Activated naive CD4-positive, alpha-beta T cell treated with anti-CD3 and anti-CD28 coated beads, Interleukin-2, amount 10 ng/mL, durations not matched to agents 7 days and 5 days (primary cell): ENCODE measurements around the gene CFAP58.

Source experiments
- CTCF ChIA-PET: fragments of 350-600 bp; sonication (Branson Sonifier 250); formaldehyde crosslinking; loops from one replicate; lab custom pipeline; 2021; ENCODE audit warnings: antibody characterized with exemption; lab: Charles Lee
- DNase-seq: peaks from one replicate; pipeline ENCODE4 v3.0.0-alpha.2; 2020
- H3K27ac Mint-ChIP-seq: one replicate; pipeline ENCODE4 v1.8.0; 2021; ENCODE audit warnings: mild to moderate bottlenecking, moderate library complexity, mixed read lengths
- H3K27me3 Mint-ChIP-seq: one replicate; pipeline ENCODE4 v1.8.0; 2021; ENCODE audit warnings: mild to moderate bottlenecking, mixed read lengths
- H3K36me3 Mint-ChIP-seq: one replicate; pipeline ENCODE4 v1.8.0; 2021; ENCODE audit warnings: mixed read lengths
- H3K4me1 Mint-ChIP-seq: one replicate; pipeline ENCODE4 v1.8.0; 2021; ENCODE audit warnings: mixed read lengths
- H3K4me3 Mint-ChIP-seq: one replicate; pipeline ENCODE4 v1.8.0; 2021; ENCODE audit warnings: mild to moderate bottlenecking, moderate library complexity, mixed read lengths
- H3K9me3 Mint-ChIP-seq: one replicate; pipeline ENCODE4 v1.8.0; 2021; ENCODE audit warnings: mixed read lengths

Gene CFAP58

GRCh38 chr10:104487794-104488438 is 134.3 kb downstream of the CFAP58 start:
- no peaks in the 10 kb centered on the region for H3K4me1 Mint-ChIP-seq
- H3K27me3 Mint-ChIP-seq: peaks cover 27% of the 10 kb centered on the region
- no peak overlapping the region for H3K4me3 Mint-ChIP-seq
- no peak for DNase-seq
- H3K9me3 Mint-ChIP-seq: no peaks in the 10 kb centered on the region
- no peaks in the 10 kb centered on the region for H3K36me3 Mint-ChIP-seq
- CTCF ChIA-PET: no interaction called here
- H3K27ac Mint-ChIP-seq: no peak overlapping the region

GRCh38 chr10:104488439-104488832 is 134.8 kb downstream of the CFAP58 start:
- H3K9me3 Mint-ChIP-seq: no peaks in the 10 kb centered on the region
- H3K27me3 Mint-ChIP-seq: peaks cover 25% of the 10 kb centered on the region
- no peak overlapping the region for H3K27ac Mint-ChIP-seq
- CTCF ChIA-PET: no interaction called here
- no peak for DNase-seq
- no peaks in the 10 kb centered on the region for H3K36me3 Mint-ChIP-seq
- H3K4me1 Mint-ChIP-seq: no peaks in the 10 kb centered on the region
- no peak overlapping the region for H3K4me3 Mint-ChIP-seq

- Mint-ChIP-seq H3K4me1 (no peaks in the 10 kb centered on the region), H3K27ac (no peak overlapping the region), H3K27me3 (peaks cover 13% of the 10 kb centered on the region), H3K36me3 (no peaks in the 10 kb centered on the region), H3K9me3 (no peaks in the 10 kb centered on the region), H3K4me3 (no peak overlapping the region)
- no peak for DNase-seq
- CTCF ChIA-PET: interaction anchor here (0.7 kb wide), 1 partner anchor 22 kb away, joined by 3 read pairs; no protein-coding TSS in a partner anchor
Observed at GRCh38 chr10:104492329-104492940, 138.8 kb downstream of the CFAP58 start.

GRCh38 chr10:104498347-104499081 is 144.9 kb downstream of the CFAP58 start:
- H3K27me3 Mint-ChIP-seq: peaks cover 13% of the 10 kb centered on the region
- H3K4me1 Mint-ChIP-seq: no peaks in the 10 kb centered on the region
- DNase-seq: no peak
- H3K27ac Mint-ChIP-seq: no peak overlapping the region
- H3K4me3 Mint-ChIP-seq: no peak overlapping the region
- no peaks in the 10 kb centered on the region for H3K9me3 Mint-ChIP-seq
- no peaks in the 10 kb centered on the region for H3K36me3 Mint-ChIP-seq
- CTCF ChIA-PET: no interaction called here

GRCh38 chr10:104501449-104501848 is 147.8 kb downstream of the CFAP58 start:
- no peak overlapping the region for H3K27ac Mint-ChIP-seq
- CTCF ChIA-PET: no interaction called here
- no peak for DNase-seq
- H3K9me3 Mint-ChIP-seq: no peaks in the 10 kb centered on the region
- no peaks in the 10 kb centered on the region for H3K4me1 Mint-ChIP-seq
- H3K4me3 Mint-ChIP-seq: no peak overlapping the region
- H3K36me3 Mint-ChIP-seq: no peaks in the 10 kb centered on the region
- peaks cover 10% of the 10 kb centered on the region for H3K27me3 Mint-ChIP-seq

GRCh38 chr10:104501864-104502579 is 148.4 kb downstream of the CFAP58 start:
- Mint-ChIP-seq H3K27ac (no peak overlapping the region), H3K4me1 (no peaks in the 10 kb centered on the region), H3K36me3 (no peaks in the 10 kb centered on the region), H3K27me3 (peaks cover 10% of the 10 kb centered on the region), H3K9me3 (no peaks in the 10 kb centered on the region), H3K4me3 (no peak overlapping the region)
- CTCF ChIA-PET: no interaction called here
- no peak for DNase-seq

- Mint-ChIP-seq H3K27me3 (peaks cover 14% of the 10 kb centered on the region), H3K4me3 (no peak overlapping the region), H3K4me1 (no peaks in the 10 kb centered on the region), H3K36me3 (no peaks in the 10 kb centered on the region), H3K9me3 (no peaks in the 10 kb centered on the region), H3K27ac (no peak overlapping the region)
- DNase-seq: no peak
- CTCF ChIA-PET: no interaction called here
Observed at GRCh38 chr10:104502907-104503306, 149.3 kb downstream of the CFAP58 start.
